DMS79 (cell line): Measurements from ENCODE around the gene MTLN.
"Not testable (repeated sequence)": the region's sequence is repeated elsewhere in the genome, so short reads cannot be mapped to it uniquely, and the experiment has no call there.

Experiments
- DNase-seq: peaks from one replicate; lab custom pipeline; 2025; lab: John Stamatoyannopoulos, UW

Gene MTLN, protein sequence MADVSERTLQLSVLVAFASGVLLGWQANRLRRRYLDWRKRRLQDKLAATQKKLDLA

DNA sequence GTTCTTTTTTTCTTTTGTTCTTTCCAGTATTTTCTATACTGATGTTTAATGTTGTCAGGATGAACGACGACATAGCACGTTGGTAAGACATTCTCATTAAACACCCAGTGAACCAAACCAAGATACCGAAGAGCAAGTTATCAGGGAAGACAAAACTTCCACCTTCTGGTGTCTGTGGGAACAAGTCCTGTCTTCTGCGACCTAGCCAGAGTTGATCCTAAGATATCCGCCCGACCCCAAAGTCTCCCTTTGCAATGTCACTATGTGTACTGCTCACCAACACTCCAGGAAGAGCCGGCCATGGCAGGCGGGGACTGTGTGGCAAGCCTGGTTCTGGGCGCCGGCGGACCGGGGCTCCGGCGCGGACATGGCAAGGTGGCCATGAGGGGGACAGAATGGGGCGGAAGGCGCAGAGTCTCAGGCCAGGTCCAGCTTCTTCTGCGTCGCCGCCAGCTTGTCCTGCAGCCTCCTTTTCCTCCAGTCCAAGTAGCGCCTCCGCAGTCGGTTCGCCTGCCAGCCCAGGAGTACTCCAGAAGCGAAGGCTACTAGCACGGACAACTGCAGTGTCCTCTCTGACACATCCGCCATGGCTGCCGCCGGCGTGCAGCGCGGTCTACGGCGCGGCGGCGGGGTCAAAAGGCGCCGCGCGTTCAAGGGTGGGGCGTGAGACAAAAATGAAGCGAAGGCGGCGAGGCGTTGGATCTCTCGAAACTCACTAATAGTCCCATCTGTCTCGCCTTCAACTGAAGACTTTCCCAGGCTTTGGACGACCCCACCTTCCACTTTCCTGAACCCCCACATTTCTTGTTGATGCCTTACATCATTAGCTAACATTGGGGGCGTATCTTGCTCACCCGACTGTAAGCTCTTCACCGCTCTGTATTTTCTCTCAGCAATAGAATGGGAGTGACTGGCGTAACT is at the start of gene MTLN:
Gene MTLN, minus strand, starts transcription at position 610 of the 921 bp plus-strand sequence. Its CDS starts 22 bp downstream, at position 588.
- peak; percentile 38 for DNase-seq

GRCh38 chr2:110261910-110262309 is 49.6 kb upstream of the MTLN start:
- not testable (repeated sequence) for DNase-seq

DNA sequence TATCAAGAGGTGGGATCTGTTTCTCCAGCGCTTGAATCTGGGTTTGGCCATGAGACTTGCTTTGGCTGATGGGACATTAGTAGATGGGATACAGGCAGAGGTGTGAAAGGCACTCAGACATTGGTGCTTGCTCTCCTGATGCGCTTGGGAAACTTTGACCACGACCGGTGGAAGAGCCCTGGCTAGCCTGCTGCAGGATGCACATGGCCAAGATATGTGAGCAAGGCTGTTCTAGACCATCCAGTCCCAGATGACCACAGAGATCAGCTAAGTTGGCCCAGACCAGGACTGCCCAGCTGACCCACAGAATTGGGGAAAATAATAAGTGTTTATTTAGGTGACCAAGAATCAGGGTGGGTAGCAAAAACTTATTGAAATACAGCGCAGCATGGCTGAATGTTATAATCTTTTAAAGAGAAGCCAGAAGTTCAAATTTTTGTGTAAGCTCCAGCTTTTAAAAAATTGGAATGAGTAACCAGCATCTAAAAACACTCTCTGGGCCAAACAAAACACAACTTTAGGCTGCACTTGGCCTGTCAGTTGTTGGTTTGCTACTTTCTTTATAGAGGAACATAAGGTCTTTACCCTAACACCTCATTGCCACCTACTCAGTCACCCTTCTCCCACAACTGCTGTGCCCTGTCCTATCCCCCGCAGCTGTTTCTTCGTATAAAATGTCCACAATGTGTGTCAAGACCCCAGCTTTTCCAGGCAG is 35.9 kb upstream of the MTLN start:
- DNase-seq = not testable (repeated sequence)

DNA sequence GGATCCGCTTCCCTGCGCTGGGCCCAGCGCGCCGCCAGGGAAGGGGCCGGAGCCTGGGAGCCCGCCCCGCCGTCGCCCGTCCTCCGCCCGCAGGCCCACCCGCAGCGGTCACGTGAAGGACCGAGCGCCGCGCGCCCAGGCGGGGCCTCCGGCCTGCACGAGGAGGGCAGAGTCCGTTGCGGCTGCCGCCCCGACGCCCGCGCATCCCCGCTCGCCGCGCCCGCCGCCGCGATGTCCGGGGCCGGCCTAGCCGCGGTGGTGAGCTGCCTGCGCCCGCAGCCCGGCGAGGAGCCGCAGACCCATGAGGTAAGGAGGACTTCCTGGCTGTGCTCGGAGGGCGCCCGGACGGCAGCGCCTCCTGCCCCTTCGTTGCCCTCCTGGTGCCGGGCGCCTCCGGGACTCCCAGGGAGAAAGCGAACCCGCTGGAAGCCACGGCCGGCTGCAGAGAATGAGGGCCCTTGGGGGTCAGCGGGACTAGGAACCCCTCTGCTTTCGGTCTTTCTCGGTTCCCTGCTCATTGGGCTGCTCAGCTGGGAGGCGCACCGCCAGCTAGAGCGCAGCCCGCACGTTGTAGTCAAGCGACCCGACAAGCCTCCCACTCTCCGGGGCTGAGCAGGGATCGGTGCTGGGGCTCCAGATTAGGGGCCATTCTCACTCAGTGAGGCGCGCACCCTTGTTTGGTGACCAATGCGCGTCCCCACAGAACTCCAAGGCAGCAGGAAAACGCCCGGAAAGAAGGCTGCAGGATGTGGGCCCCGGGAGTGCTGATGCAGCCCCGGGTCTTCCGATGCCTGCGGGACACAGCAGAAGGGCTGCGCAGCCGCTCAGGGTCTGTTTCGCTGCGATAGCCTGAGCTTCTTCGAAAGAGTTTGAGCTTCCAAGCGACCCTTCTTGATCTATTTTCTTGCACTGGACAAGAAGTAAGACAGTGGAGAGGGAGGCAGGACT is 33.4 kb upstream of the MTLN start:
- DNase-seq = not testable (repeated sequence)

GRCh38 chr2:110243283-110243682 is 30.9 kb upstream of the MTLN start:
- DNase-seq = not testable (repeated sequence)

DNA sequence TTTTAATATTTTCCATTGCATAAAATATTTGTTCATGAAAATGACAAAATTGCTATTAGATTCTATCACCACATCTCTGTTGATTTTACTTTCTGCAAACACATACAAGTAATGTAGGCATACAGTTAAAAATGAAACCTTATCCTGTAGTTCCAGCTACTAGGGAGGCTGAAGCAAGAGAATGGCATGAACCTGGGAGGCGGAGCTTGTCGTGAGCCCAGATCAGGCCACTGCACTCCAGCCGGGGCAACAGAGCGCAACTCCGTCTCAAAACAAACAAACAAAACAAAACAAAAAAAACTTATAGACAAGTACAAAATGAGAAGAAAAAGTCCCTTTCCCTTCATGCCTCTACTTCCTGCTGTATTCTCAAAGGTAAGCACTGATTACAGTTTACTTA is 22.2 kb upstream of the MTLN start:
- DNase-seq = not testable (repeated sequence)

GRCh38 chr2:110229886-110230285 is 17.5 kb upstream of the MTLN start:
- not testable (repeated sequence) for DNase-seq

DNA sequence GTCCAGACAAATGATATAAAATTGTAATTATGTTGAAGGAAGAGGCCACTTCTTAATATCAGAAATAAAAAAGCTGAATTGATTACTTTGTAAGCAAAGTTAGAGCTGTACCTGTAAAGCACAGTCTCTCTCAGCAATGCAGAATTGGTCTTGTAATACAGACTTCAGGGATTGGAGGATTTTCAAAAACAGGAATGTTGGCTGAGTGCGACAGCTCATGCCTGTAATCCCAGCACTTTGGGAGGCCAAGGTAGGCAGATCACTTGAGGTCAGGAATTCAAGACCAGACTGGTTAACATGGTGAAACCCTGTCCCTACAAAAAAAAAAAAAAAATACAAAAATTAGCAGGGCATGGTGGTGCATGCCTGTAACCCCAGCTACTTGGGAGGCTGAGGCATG is 10.3 kb upstream of the MTLN start:
- DNase-seq = not testable (repeated sequence)

DNA sequence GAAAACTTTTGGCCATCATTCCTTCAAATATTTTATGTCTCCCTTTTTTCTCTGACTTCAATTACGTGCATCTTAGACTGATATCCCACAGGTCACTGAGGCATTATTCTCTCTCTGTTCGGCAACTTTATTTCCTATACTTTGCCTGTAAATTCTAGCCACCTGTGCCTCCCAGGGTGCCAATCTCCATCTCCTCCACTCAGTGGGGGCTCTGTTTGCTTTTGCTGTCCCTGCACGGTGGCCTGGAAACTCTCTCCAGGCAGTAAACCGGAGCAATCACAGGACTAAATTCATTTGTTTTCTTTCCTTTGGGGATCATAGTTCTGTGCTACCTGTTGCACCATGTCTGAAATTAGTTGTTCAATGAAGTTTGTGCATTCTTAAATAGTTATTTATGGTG is 9.6 kb upstream of the MTLN start:
- no peak for DNase-seq

- no peak for DNase-seq
Measured at GRCh38 chr2:110220190-110220564, 7.8 kb upstream of the MTLN start.

DNA sequence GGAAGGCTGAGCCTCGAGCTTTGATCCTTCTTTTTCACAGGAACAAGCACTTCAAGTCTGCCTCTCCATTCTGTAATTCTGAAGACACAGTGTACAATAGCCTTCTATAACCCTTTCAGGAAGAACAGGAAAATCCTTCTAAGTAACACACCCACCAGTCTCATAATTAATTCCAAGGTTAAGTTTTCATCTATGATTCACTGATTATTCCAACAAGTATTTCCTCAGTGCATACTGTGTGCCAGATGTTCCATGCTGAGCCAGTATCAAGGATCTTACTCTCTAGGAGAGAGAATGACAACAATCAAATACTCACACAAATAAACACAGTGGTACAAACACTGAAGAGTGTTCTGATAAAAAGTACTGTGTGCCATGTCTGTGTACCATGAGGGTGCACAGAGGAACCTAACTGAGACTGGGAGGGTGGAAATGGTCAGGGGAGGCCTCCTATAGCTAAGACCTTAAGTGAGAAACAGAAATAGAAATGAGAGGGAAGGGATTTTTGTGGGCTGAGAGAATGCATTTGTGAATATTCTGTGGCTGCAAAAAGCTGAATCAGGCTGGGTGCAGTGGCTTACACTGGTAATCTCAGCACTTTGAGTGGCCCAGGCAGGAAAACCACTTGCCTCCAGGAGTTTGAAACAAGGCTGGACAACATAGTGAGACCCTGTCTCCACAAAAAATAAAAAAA is 7.3 kb upstream of the MTLN start:
- no peak for DNase-seq

- DNase-seq = not testable (repeated sequence)
Measured at GRCh38 chr2:110218889-110219288, 6.5 kb upstream of the MTLN start.

GRCh38 chr2:110216803-110217202 is 4.5 kb upstream of the MTLN start:
- DNase-seq = no peak

DNA sequence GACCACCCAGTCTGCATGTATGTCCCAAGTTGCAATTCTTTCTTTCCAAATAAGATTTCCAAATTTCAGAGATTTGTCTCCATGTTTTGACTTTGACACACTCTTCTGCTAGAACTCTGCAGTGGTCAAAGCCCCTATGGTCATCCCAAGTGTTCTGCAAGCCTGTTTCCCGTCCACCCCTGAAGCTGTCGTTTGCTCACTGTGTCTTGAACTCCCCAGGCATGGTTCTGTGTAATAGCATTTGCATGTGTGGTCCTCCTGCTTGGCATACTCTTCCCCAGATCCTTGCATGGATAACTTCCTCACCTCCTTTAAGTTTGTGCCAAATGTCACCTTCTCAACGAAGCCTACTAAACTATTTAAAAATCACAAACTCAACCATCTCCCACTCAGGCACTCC is 3.9 kb upstream of the MTLN start:
- DNase-seq = no peak

GRCh38 chr2:110215566-110216158 is 3.3 kb upstream of the MTLN start:
- DNase-seq = no peak

GRCh38 chr2:110215091-110215490 is 2.7 kb upstream of the MTLN start:
- no peak for DNase-seq

GRCh38 chr2:110213522-110213921 is 1.2 kb upstream of the MTLN start:
- DNase-seq = not testable (repeated sequence)

DNA sequence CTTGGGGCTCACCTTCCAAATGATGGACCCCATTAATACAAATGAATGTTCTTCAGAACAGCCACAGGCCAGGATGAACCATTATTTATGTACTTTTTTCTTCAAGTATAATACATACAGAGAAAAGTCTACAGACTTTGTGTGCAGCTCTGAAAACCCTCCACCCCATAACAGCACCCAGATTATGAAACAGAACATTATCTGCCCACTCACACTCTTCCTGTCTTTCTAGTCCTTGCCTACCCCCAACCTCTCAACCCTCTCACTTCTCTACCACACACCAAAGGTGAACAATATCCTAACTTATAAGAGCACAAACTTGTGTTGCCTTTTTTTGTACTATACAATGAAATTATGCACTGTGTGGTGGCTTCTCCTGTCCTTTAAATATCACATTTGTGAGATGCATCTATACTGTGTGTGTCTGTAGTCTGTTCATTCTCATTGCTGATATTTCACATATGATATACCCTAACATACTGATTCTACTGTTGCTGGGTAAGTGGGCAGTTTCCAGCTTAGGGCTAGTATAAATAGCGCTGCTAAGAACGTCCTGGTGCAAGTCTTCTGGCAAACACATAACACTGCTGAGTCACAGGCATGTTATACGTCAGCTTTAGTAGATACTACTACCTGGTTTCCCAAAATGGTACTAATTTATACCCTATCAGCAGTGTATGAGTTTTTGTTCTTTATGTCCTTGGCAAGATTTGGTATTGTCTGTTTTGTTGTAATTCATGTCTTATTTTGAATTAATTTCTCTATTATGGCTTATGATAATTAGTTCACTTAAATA is 6.5 kb downstream of the MTLN start:
- DNase-seq = no peak

DNA sequence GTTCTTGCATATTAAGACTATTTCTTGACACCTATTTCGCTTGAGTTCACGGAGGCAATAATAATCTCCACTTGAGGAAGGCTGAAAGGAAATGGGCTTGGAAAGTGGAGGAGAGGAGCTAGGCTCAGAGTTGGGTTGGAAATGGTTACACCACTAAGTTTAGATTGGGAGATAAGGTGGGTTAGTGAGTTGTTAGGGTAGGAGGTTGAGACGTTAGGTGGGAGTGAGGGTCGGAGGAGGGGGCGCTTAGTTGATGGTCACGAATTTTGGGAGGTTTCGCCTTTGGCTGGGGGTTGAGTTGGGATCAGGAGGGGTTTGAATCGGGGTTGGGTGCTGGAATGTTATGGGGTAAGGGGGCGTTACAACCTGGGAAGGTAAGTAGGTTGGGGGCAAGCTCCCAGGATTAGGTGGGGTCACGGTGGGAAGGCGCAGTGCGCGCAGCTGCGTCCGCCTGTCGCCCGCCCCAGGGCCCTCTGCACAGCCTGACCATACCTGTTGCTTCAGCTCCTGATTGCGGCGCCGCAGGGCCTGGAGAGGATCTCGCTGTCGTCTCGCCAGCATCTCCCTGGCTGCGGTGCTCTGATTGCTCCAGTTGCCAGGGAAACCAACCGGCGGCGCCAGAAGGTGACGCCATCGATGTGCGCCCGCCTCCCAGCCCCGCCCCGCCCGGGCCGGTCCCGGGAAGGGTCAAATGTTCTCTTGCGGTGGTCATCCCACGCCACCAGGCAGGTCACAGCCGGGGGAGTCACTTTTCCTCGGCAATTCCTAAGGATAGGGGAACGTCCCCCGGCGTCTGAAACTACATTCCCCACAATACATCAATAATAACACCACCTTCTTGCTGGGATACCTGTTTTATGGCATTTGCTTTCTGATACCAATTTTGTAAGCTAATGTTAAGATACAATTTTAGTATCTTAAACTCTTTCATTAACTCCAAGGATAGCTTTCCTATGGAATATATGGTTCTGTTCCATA is 7.7 kb downstream of the MTLN start, which contains the start of gene NPHP1:
Gene NPHP1, minus strand, starts transcription at position 606 of the 978 bp plus-strand sequence. Its CDS starts 45 bp downstream, at position 561.
- DNase-seq = peak; percentile 56
